Erythroblast (primary cell): ENCODE data around the gene TYROBP.
"Not testable (repeated sequence)": the region's sequence is repeated elsewhere in the genome, so short reads cannot be mapped to it uniquely, and the experiment has no call there.

Experiments used
- DNase-seq, 2 experiments: peaks; one replicate each; lab custom pipeline; 2025; lab: John Stamatoyannopoulos, UW
- GATA1 ChIP-seq: IDR thresholded peaks from 2 replicates; pipeline ENCODE4 v1.6.1; 2011; ENCODE audit warnings: low read depth, mild to moderate bottlenecking, control low read depth, low read length, moderate library complexity
- POLR2A ChIP-seq: IDR thresholded peaks from 2 replicates; pipeline ENCODE4 v1.6.1; 2011; ENCODE audit warnings: mild to moderate bottlenecking, low read length

TYROBP gene

GRCh38 chr19:35908010-35908441 lies at the start of gene TYROBP:
TSS of gene TYROBP (minus strand) at chr19:35908295. CDS start at chr19:35908228, 67 bp downstream.
- TF ChIP-seq POLR2A (no peak), GATA1 (no peak)
- DNase-seq = no peak

GRCh38 chr19:35957411-35957810 lies 49.3 kb upstream of the TYROBP start:
- DNase-seq = not testable (repeated sequence)

GRCh38 chr19:35955881-35956634 lies 48.0 kb upstream of the TYROBP start:
- no peak for TF ChIP-seq GATA1
- DNase-seq = no peak

- DNase-seq = no peak
- no peak for TF ChIP-seq GATA1
- TF ChIP-seq POLR2A = no peak
Observed at GRCh38 chr19:35949131-35949530, 41.0 kb upstream of the TYROBP start.

- no peak for DNase-seq
- TF ChIP-seq POLR2A = no peak
- no peak for TF ChIP-seq GATA1
Observed at GRCh38 chr19:35946203-35946602, 38.1 kb upstream of the TYROBP start.

- no peak for DNase-seq
- no peak for TF ChIP-seq GATA1
Observed at GRCh38 chr19:35945121-35945790, 37.2 kb upstream of the TYROBP start.

- TF ChIP-seq GATA1 = no peak
- no peak for TF ChIP-seq POLR2A
- DNase-seq = no peak
Observed at GRCh38 chr19:35944556-35944955, 36.5 kb upstream of the TYROBP start.

GRCh38 chr19:35943321-35944301 lies 35.5 kb upstream of the TYROBP start:
- DNase-seq = no peak
- TF ChIP-seq POLR2A = no peak
- no peak for TF ChIP-seq GATA1

- TF ChIP-seq GATA1 = no peak
- TF ChIP-seq POLR2A = no peak
- DNase-seq = no peak
Observed at GRCh38 chr19:35942235-35942634, 34.1 kb upstream of the TYROBP start.

GRCh38 chr19:35940839-35941238 lies 32.7 kb upstream of the TYROBP start:
- no peak for TF ChIP-seq GATA1
- TF ChIP-seq POLR2A = no peak
- no peak for DNase-seq

- DNase-seq = no peak
Observed at GRCh38 chr19:35940078-35940775, 32.1 kb upstream of the TYROBP start.

GRCh38 chr19:35939307-35940077 lies 31.4 kb upstream of the TYROBP start:
- no peak for DNase-seq
- no peak for TF ChIP-seq POLR2A
- no peak for TF ChIP-seq GATA1

More at GRCh38 chr19:35940078-35940775, 32.1 kb upstream of the TYROBP start:
- no peak for TF ChIP-seq GATA1
- TF ChIP-seq POLR2A = no peak
